Colonic mucosa (tissue), 4 donors: ENCODE data around the gene CDC20B. TPM values are rescaled to one million over a fixed set of nuclear protein-coding genes. Genes with fewer than 3 reads are reported as not detected.

Experiments used
- DNase-seq: peaks from one replicate; pipeline ENCODE4 v3.0.0-alpha.2; 2020
- H3K27ac ChIP-seq: fragments of 200-600 bp; one replicate; pipeline ENCODE4 v1.8.0; 2021
- H3K27me3 ChIP-seq: fragments of 200-600 bp; one replicate; pipeline ENCODE4 v1.8.0; 2021
- H3K36me3 ChIP-seq: fragments of 200-600 bp; one replicate; pipeline ENCODE4 v1.8.0; 2021
- H3K4me1 ChIP-seq: fragments of 200-600 bp; one replicate; pipeline ENCODE4 v1.8.0; 2021; ENCODE audit warnings: mild to moderate bottlenecking
- H3K4me3 ChIP-seq: fragments of 200-600 bp; one replicate; pipeline ENCODE4 v1.8.0; 2021
- H3K9ac ChIP-seq, 2 donors: one replicate each; pipeline ENCODE4 v1.7.0; 2013; ENCODE audit warnings: control low read depth in 2 of 2, low read depth in 2 of 2, low read length in 2 of 2
- H3K9me3 ChIP-seq: fragments of 200-600 bp; one replicate; pipeline ENCODE4 v1.8.0; 2021
- CTCF ChIP-seq: fragments of 200-600 bp; IDR thresholded peaks from one replicate; pipeline ENCODE4 v1.8.0; 2022; ENCODE audit warnings: antibody characterized with exemption, mild to moderate bottlenecking
- intact Hi-C: fragments of 100-400 bp; cut with DNase I; formaldehyde crosslinking; loops from one replicate; pipeline ENCODE4 v1.14.1; 2022
- total RNA-seq, 2 donors: library from RNA; stranded (reverse); fragmentation: NEBNext Ultra II Directional in 1 of 2; extraction: Animal tissue kit (Norgen Biotek cat#: 25700) in 1 of 2; gene quantifications; one replicate each; pipeline ENCODE4 v1.2.1, GENCODE V29; 2021
- donor health status: healthy.
- donor health status: DM: no; HTN: no; CAD: no.
- donor health status: DM: no; HTN: no; CAD: no.

CDC20B gene
- total RNA-seq, 2 donors from 2014 or later, result not detected

- H3K27ac ChIP-seq, result no peak overlapping the region
- no peak for DNase-seq
- no peaks in the 10 kb centered on the region for H3K36me3 ChIP-seq
- no peak overlapping the region for H3K4me3 ChIP-seq
- intact Hi-C loops, result no loop called here
- no peak overlapping the region for H3K9ac ChIP-seq
- no peaks in the 10 kb centered on the region for H3K27me3 ChIP-seq
- H3K9me3 ChIP-seq, result no peaks in the 10 kb centered on the region
- no peak for TF ChIP-seq CTCF
- H3K4me1 ChIP-seq, result no peaks in the 10 kb centered on the region
These were observed 36.5 kb downstream of the CDC20B start for GRCh38 chr5:55136521-55136920.

GRCh38 chr5:55134053-55134722 lies 38.8 kb downstream of the CDC20B start:
- no peak for DNase-seq
- TF ChIP-seq CTCF, result no peak
- intact Hi-C loops, result no loop called here
- Histone ChIP-seq H3K36me3 (no peaks in the 10 kb centered on the region), H3K4me1 (no peaks in the 10 kb centered on the region), H3K9me3 (no peaks in the 10 kb centered on the region), H3K27ac (no peak overlapping the region), H3K4me3 (no peak overlapping the region), H3K27me3 (no peaks in the 10 kb centered on the region), H3K9ac (no peak overlapping the region)

GRCh38 chr5:55123365-55123764 lies 49.6 kb downstream of the CDC20B start:
- Histone ChIP-seq H3K4me3 (no peak overlapping the region), H3K9me3 (no peaks in the 10 kb centered on the region), H3K27me3 (no peaks in the 10 kb centered on the region), H3K27ac (no peak overlapping the region), H3K9ac (no peak overlapping the region), H3K36me3 (no peaks in the 10 kb centered on the region), H3K4me1 (no peaks in the 10 kb centered on the region)
- no peak for TF ChIP-seq CTCF
- no peak for DNase-seq
- intact Hi-C loops, result no loop called here

- no peak for TF ChIP-seq CTCF
- intact Hi-C loops, result no loop called here
- Histone ChIP-seq H3K27ac (no peak overlapping the region), H3K27me3 (no peaks in the 10 kb centered on the region), H3K36me3 (no peaks in the 10 kb centered on the region), H3K4me1 (no peaks in the 10 kb centered on the region), H3K4me3 (no peak overlapping the region), H3K9ac (no peak overlapping the region), H3K9me3 (no peaks in the 10 kb centered on the region)
- no peak for DNase-seq
These were observed 58.9 kb downstream of the CDC20B start for GRCh38 chr5:55114061-55114460.

GRCh38 chr5:55113327-55113726 lies 59.6 kb downstream of the CDC20B start:
- H3K27ac ChIP-seq, result no peak overlapping the region
- H3K4me1 ChIP-seq, result no peaks in the 10 kb centered on the region
- H3K27me3 ChIP-seq, result no peaks in the 10 kb centered on the region
- H3K4me3 ChIP-seq, result no peak overlapping the region
- H3K9ac ChIP-seq, result no peak overlapping the region
- no peak for DNase-seq
- intact Hi-C loops, result no loop called here
- H3K36me3 ChIP-seq, result no peaks in the 10 kb centered on the region
- no peaks in the 10 kb centered on the region for H3K9me3 ChIP-seq
- no peak for TF ChIP-seq CTCF
